ENCODE results near the gene EFCAB8.

The EFCAB8 gene

DNA sequence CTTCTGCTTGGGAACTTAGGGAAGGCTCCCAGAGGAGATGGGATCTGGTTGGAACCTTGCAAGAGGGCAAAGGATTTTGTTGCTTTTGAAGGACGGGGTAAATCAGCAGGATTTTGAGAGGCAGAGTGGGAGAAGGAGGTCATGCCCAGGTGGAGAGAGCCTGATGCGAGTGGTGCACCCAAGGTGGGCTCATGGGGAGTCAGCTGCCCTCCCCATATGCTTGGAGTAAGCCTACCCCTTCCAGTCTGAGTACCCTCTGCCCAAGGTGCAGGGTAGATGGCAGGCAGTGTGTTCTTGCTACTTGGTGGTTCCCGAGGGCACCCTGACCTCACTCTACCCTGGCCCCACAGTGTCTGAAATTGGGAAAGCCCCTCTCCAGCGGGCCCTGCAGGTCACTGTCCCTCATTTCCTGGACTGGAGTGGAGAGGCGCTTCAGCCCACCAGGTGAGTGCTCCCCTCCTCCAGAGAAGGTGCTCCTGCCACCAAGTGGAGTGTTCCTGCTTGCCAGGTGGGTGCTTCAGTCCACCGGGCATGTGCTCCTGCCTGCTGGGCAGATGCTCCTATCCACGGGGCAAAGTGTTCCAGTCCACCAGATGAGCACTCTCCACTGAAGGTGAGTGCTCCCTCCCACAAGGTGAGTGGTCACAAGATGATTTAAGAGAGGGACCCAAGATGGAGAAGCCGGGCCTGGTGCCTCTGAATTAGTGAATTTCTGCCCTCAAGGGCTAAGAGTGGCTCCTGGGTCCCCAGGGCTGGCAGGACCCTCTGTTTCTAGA, 152.1 kb downstream of the EFCAB8 start:
- no peak for DNase-seq

Data from CD4-positive, alpha-beta T cell treated with Interferon alpha-2 for 1 hour (primary cell).